Skeletal muscle satellite cell (primary cell): ENCODE results near the gene ME3.

Experiments used
- H3K27me3 ChIP-seq: 2 replicates; pipeline ENCODE4 v1.7.0; 2013; ENCODE audit warnings: low read length; ENCODE audit not compliant: control insufficient read depth, insufficient read depth
- H3K36me3 ChIP-seq: 2 replicates; pipeline ENCODE4 v1.7.0; 2013; ENCODE audit warnings: mild to moderate bottlenecking, control low read depth, low read length; ENCODE audit not compliant: insufficient read depth
- H3K4me1 ChIP-seq: 2 replicates; pipeline ENCODE4 v1.7.0; 2013; ENCODE audit warnings: low read length; ENCODE audit not compliant: control insufficient read depth, insufficient read depth
- H3K4me2 ChIP-seq: 2 replicates; pipeline ENCODE4 v1.7.0; 2013; ENCODE audit warnings: mild to moderate bottlenecking, low read length
- H3K4me3 ChIP-seq: 2 replicates; pipeline ENCODE4 v1.7.0; 2013; ENCODE audit warnings: low read length
- H3K9ac ChIP-seq: 2 replicates; pipeline ENCODE4 v1.7.0; 2013; ENCODE audit warnings: mild to moderate bottlenecking, low read depth, low read length, moderate library complexity
- H3K9me3 ChIP-seq: replicated peaks from 2 replicates; pipeline ENCODE4 v1.7.0; 2013; ENCODE audit warnings: mild to moderate bottlenecking, control low read depth, low read length

Gene ME3

GRCh38 chr11:86692317-86692716 is 19.9 kb upstream of the ME3 start:
- Histone ChIP-seq H3K36me3 (no peaks in the 10 kb centered on the region), H3K4me2 (no peak overlapping the region), H3K27me3 (no peaks in the 10 kb centered on the region), H3K9ac (no peak overlapping the region), H3K4me3 (no peak overlapping the region), H3K9me3 (no peaks in the 10 kb centered on the region), H3K4me1 (peaks cover 68% of the 10 kb centered on the region)

GRCh38 chr11:86688398-86689179 is 16.2 kb upstream of the ME3 start:
- Histone ChIP-seq H3K9me3 (no peaks in the 10 kb centered on the region), H3K36me3 (no peaks in the 10 kb centered on the region), H3K9ac (no peak overlapping the region), H3K4me3 (no peak overlapping the region), H3K4me2 (no peak overlapping the region), H3K27me3 (no peaks in the 10 kb centered on the region), H3K4me1 (peaks cover 39% of the 10 kb centered on the region)

GRCh38 chr11:86687185-86687778 is 14.9 kb upstream of the ME3 start:
- no peaks in the 10 kb centered on the region for H3K36me3 ChIP-seq
- H3K9ac ChIP-seq = no peak overlapping the region
- peak overlapping the region; percentile 19 for H3K4me2 ChIP-seq
- peaks cover 26% of the 10 kb centered on the region for H3K4me1 ChIP-seq
- no peaks in the 10 kb centered on the region for H3K27me3 ChIP-seq
- H3K4me3 ChIP-seq = no peak overlapping the region
- no peaks in the 10 kb centered on the region for H3K9me3 ChIP-seq

- no peak overlapping the region for H3K9ac ChIP-seq
- no peak overlapping the region for H3K4me3 ChIP-seq
- H3K36me3 ChIP-seq = no peaks in the 10 kb centered on the region
- H3K4me2 ChIP-seq = no peak overlapping the region
- no peaks in the 10 kb centered on the region for H3K9me3 ChIP-seq
- no peaks in the 10 kb centered on the region for H3K27me3 ChIP-seq
- H3K4me1 ChIP-seq = peaks cover 18% of the 10 kb centered on the region
Measured at GRCh38 chr11:86686531-86686930, 14.1 kb upstream of the ME3 start.

GRCh38 chr11:86681483-86681756 is 9.0 kb upstream of the ME3 start:
- no peaks in the 10 kb centered on the region for H3K27me3 ChIP-seq
- peaks cover 12% of the 10 kb centered on the region for H3K4me1 ChIP-seq
- H3K4me3 ChIP-seq = no peak overlapping the region
- H3K4me2 ChIP-seq = no peak overlapping the region
- H3K9ac ChIP-seq = no peak overlapping the region
- H3K36me3 ChIP-seq = no peaks in the 10 kb centered on the region
- no peaks in the 10 kb centered on the region for H3K9me3 ChIP-seq

- Histone ChIP-seq H3K4me2 (no peak overlapping the region), H3K36me3 (no peaks in the 10 kb centered on the region), H3K27me3 (no peaks in the 10 kb centered on the region), H3K4me1 (peaks cover 12% of the 10 kb centered on the region), H3K4me3 (no peak overlapping the region), H3K9ac (no peak overlapping the region), H3K9me3 (no peaks in the 10 kb centered on the region)
Measured at GRCh38 chr11:86680716-86681482, 8.5 kb upstream of the ME3 start.

- Histone ChIP-seq H3K4me2 (peak overlapping the region; percentile 32), H3K36me3 (no peaks in the 10 kb centered on the region), H3K27me3 (no peaks in the 10 kb centered on the region), H3K4me1 (peaks cover 12% of the 10 kb centered on the region), H3K9me3 (no peaks in the 10 kb centered on the region), H3K9ac (no peak overlapping the region), H3K4me3 (no peak overlapping the region)
Measured at GRCh38 chr11:86678823-86679222, 6.4 kb upstream of the ME3 start.

GRCh38 chr11:86678296-86678695 is 5.9 kb upstream of the ME3 start:
- Histone ChIP-seq H3K9ac (no peak overlapping the region), H3K27me3 (no peaks in the 10 kb centered on the region), H3K9me3 (no peaks in the 10 kb centered on the region), H3K4me3 (no peak overlapping the region), H3K4me2 (no peak overlapping the region), H3K36me3 (no peaks in the 10 kb centered on the region), H3K4me1 (peaks cover 12% of the 10 kb centered on the region)

GRCh38 chr11:86676533-86677154 is 4.2 kb upstream of the ME3 start:
- H3K4me2 ChIP-seq = no peak overlapping the region
- H3K27me3 ChIP-seq = no peaks in the 10 kb centered on the region
- H3K9me3 ChIP-seq = no peaks in the 10 kb centered on the region
- no peak overlapping the region for H3K4me3 ChIP-seq
- no peaks in the 10 kb centered on the region for H3K36me3 ChIP-seq
- no peak overlapping the region for H3K9ac ChIP-seq
- H3K4me1 ChIP-seq = peaks cover 20% of the 10 kb centered on the region

GRCh38 chr11:86676010-86676409 is 3.6 kb upstream of the ME3 start:
- Histone ChIP-seq H3K4me3 (no peak overlapping the region), H3K27me3 (no peaks in the 10 kb centered on the region), H3K4me2 (no peak overlapping the region), H3K9me3 (no peaks in the 10 kb centered on the region), H3K4me1 (peaks cover 20% of the 10 kb centered on the region), H3K36me3 (no peaks in the 10 kb centered on the region), H3K9ac (no peak overlapping the region)

GRCh38 chr11:86675017-86675416 is 2.6 kb upstream of the ME3 start:
- Histone ChIP-seq H3K9me3 (no peaks in the 10 kb centered on the region), H3K4me1 (peaks cover 29% of the 10 kb centered on the region), H3K27me3 (no peaks in the 10 kb centered on the region), H3K36me3 (no peaks in the 10 kb centered on the region), H3K4me2 (no peak overlapping the region), H3K4me3 (no peak overlapping the region), H3K9ac (no peak overlapping the region)
